Lower lobe of right lung (tissue), 2 donors: ENCODE measurements around the gene MS4A6E. TPM values are rescaled to one million over a fixed set of nuclear protein-coding genes. Genes with fewer than 3 reads are reported as not detected.

Source experiments
- ATAC-seq, 2 donors: fragments of 200-7000 bp; cut with Tn5 transposase; one replicate each; pipeline ENCODE4 v1.9.1; 2020 to 2022; ENCODE audit warnings: mild to moderate bottlenecking in 2 of 2, moderate library complexity in 2 of 2
- DNase-seq: peaks from one replicate; pipeline ENCODE4 v3.0.0-alpha.2; 2020
- H3K27ac ChIP-seq: fragments of 200-600 bp; one replicate; pipeline ENCODE4 v1.8.0; 2022
- H3K27me3 ChIP-seq: fragments of 200-600 bp; one replicate; pipeline ENCODE4 v1.8.0; 2022; ENCODE audit warnings: low read depth
- H3K36me3 ChIP-seq: fragments of 200-600 bp; one replicate; pipeline ENCODE4 v1.8.0; 2022; ENCODE audit warnings: mild to moderate bottlenecking
- H3K4me1 ChIP-seq: fragments of 200-600 bp; one replicate; pipeline ENCODE4 v1.8.0; 2022
- H3K4me3 ChIP-seq: fragments of 200-600 bp; one replicate; pipeline ENCODE4 v1.8.0; 2022; ENCODE audit warnings: mild to moderate bottlenecking
- H3K9me3 ChIP-seq: fragments of 200-600 bp; one replicate; pipeline ENCODE4 v1.8.0; 2022
- CTCF ChIP-seq: fragments of 200-600 bp; IDR thresholded peaks from one replicate; pipeline ENCODE4 v1.8.0; 2022; ENCODE audit warnings: antibody characterized with exemption, mild to moderate bottlenecking
- intact Hi-C: fragments of 100-400 bp; cut with DNase I; formaldehyde crosslinking; loops from one replicate; pipeline ENCODE4 v1.11.0; 2022
- total RNA-seq: library from RNA; stranded (reverse); fragmentation: NEBNext Ultra II Directional; extraction: Animal tissue kit (Norgen Biotek cat#: 25700); gene quantifications from one replicate; pipeline ENCODE4 v1.2.1, GENCODE V29; 2021
- donor health status: DM: no; HTN: yes; CAD: no; lungs with severe emphysema.

MS4A6E gene
- total RNA-seq, 1 donor from 2014 or later: not detected

- Histone ChIP-seq H3K4me1 (peaks cover 8% of the 10 kb centered on the region), H3K36me3 (no peaks in the 10 kb centered on the region), H3K9me3 (no peaks in the 10 kb centered on the region), H3K4me3 (no peak overlapping the region), H3K27ac (no peak overlapping the region), H3K27me3 (no peaks in the 10 kb centered on the region)
- intact Hi-C loops: no loop called here
- TF ChIP-seq CTCF: no peak
- DNase-seq: no peak
- no peak for ATAC-seq
Measured at GRCh38 chr11:60370252-60370810, 43.3 kb downstream of the MS4A6E start.

GRCh38 chr11:60370811-60371298 is 43.8 kb downstream of the MS4A6E start:
- H3K36me3 ChIP-seq: no peaks in the 10 kb centered on the region
- TF ChIP-seq CTCF: no peak
- no peaks in the 10 kb centered on the region for H3K27me3 ChIP-seq
- intact Hi-C loops: no loop called here
- no peak overlapping the region for H3K27ac ChIP-seq
- peaks cover 8% of the 10 kb centered on the region for H3K4me1 ChIP-seq
- ATAC-seq: peak; percentile 56 to 78
- no peak overlapping the region for H3K4me3 ChIP-seq
- no peaks in the 10 kb centered on the region for H3K9me3 ChIP-seq
- no peak for DNase-seq

GRCh38 chr11:60371386-60371785 is 44.3 kb downstream of the MS4A6E start:
- TF ChIP-seq CTCF: no peak
- no peak for DNase-seq
- Histone ChIP-seq H3K36me3 (no peaks in the 10 kb centered on the region), H3K9me3 (no peaks in the 10 kb centered on the region), H3K4me1 (peaks cover 8% of the 10 kb centered on the region), H3K27me3 (no peaks in the 10 kb centered on the region), H3K27ac (peak overlapping the region; percentile 19), H3K4me3 (no peak overlapping the region)
- ATAC-seq: no peak
- intact Hi-C loops: no loop called here

GRCh38 chr11:60371854-60372253 is 44.8 kb downstream of the MS4A6E start:
- DNase-seq: no peak
- no peak for TF ChIP-seq CTCF
- Histone ChIP-seq H3K27me3 (no peaks in the 10 kb centered on the region), H3K4me3 (no peak overlapping the region), H3K27ac (peak overlapping the region; percentile 19), H3K9me3 (no peaks in the 10 kb centered on the region), H3K4me1 (peaks cover 8% of the 10 kb centered on the region), H3K36me3 (no peaks in the 10 kb centered on the region)
- intact Hi-C loops: no loop called here
- ATAC-seq: no peak

- no peak overlapping the region for H3K27ac ChIP-seq
- H3K27me3 ChIP-seq: no peaks in the 10 kb centered on the region
- DNase-seq (no peak), ATAC-seq (no peak)
- H3K4me1 ChIP-seq: peaks cover 8% of the 10 kb centered on the region
- H3K9me3 ChIP-seq: no peaks in the 10 kb centered on the region
- H3K4me3 ChIP-seq: no peak overlapping the region
- intact Hi-C loops: no loop called here
- no peak for TF ChIP-seq CTCF
- no peaks in the 10 kb centered on the region for H3K36me3 ChIP-seq
Measured at GRCh38 chr11:60372767-60373166, 45.7 kb downstream of the MS4A6E start.
